Left lung (tissue), 10 donors: ENCODE results near the gene FAM107A. TPM values are rescaled to one million over a fixed set of nuclear protein-coding genes. Genes with fewer than 3 reads are reported as not detected.

Experiments
- ATAC-seq: fragments of 200-7000 bp; cut with Tn5 transposase; one replicate; pipeline ENCODE4 v1.9.1; 2020; ENCODE audit warnings: moderate library complexity
- DNase-seq, 4 donors: peaks; one replicate each; pipeline ENCODE4 v3.0.0-alpha.2; 2013 to 2020
- H3K27ac ChIP-seq, 2 donors: fragments of 200-600 bp; sonication (generic) in 1 of 2; one replicate each; pipeline versions ENCODE4 v1.5.0 to v1.8.0; 2020 to 2021
- H3K27me3 ChIP-seq, 2 donors: fragments of 200-600 bp; sonication (generic) in 1 of 2; one replicate each; pipeline versions ENCODE4 v1.5.0 to v1.8.0; 2020 to 2021
- H3K36me3 ChIP-seq, 2 donors: fragments of 200-600 bp; sonication (generic) in 1 of 2; one replicate each; pipeline versions ENCODE4 v1.5.0 to v1.8.0; 2020 to 2021
- H3K4me1 ChIP-seq, 2 donors: fragments of 200-600 bp; one replicate each; pipeline ENCODE4 v1.8.0; 2021
- H3K4me3 ChIP-seq, 2 donors: fragments of 200-600 bp; sonication (generic) in 1 of 2; one replicate each; pipeline versions ENCODE4 v1.5.0 to v1.8.0; 2020 to 2021; ENCODE audit warnings: mild to moderate bottlenecking in 1 of 2
- H3K9me3 ChIP-seq, 2 donors: fragments of 200-600 bp; sonication (generic) in 1 of 2; one replicate each; pipeline versions ENCODE4 v1.5.0 to v1.8.0; 2020 to 2021
- CTCF ChIP-seq, 2 donors: fragments of 200-600 bp; sonication (generic) in 1 of 2; IDR thresholded peaks; one replicate each; pipeline versions ENCODE4 v1.5.0 to v1.8.0; 2021; ENCODE audit warnings: antibody characterized with exemption in 2 of 2
- intact Hi-C, 2 donors: fragments of 100-400 bp; cut with DNase I; formaldehyde crosslinking; loops; one replicate each; pipeline versions ENCODE4 v1.11.2 to v1.14.2; 2022
- polyA plus RNA-seq, 6 donors: library from polyadenylated mRNA; unstranded; fragments of 120-200 nt; gene quantifications; one replicate each; pipeline ENCODE4 v1.2.1, GENCODE V29; 2013; ENCODE audit not compliant: insufficient read length in 6 of 6
- total RNA-seq, 2 donors: library from RNA; stranded (reverse); fragmentation: NEBNext Ultra II Directional; extraction: Animal tissue kit (Norgen Biotek cat#: 25700); gene quantifications; one replicate each; pipeline ENCODE4 v1.2.1, GENCODE V29; 2021
- donor health status: DM: no; HTN: yes; CAD: no.
- donor health status: DM: no; HTN: no; CAD: no.

FAM107A gene
- total and polyA plus RNA-seq, 8 donors: 0.69 to 46.5 (median 1.3) TPM

GRCh38 chr3:58519668-58520402 lies 57.4 kb downstream of the FAM107A start:
- Histone ChIP-seq H3K36me3 (peaks cover 0 to 4% of the 10 kb centered on the region in 2 donors), H3K9me3 (no peaks in the 10 kb centered on the region), H3K4me3 (no peak overlapping the region), H3K27ac (no peak overlapping the region), H3K27me3 (no peaks in the 10 kb centered on the region), H3K4me1 (no peaks in the 10 kb centered on the region)
- ATAC-seq (no peak), DNase-seq (no peak)
- intact Hi-C loops: no loop called here
- TF ChIP-seq CTCF (IDR thresholded peaks at IDR 0.05): no peak

- intact Hi-C loops: no loop called here
- peaks cover 0 to 4% of the 10 kb centered on the region in 2 donors for H3K36me3 ChIP-seq
- ATAC-seq: no peak
- no peak overlapping the region for H3K27ac ChIP-seq
- H3K9me3 ChIP-seq: no peaks in the 10 kb centered on the region
- H3K4me1 ChIP-seq: no peaks in the 10 kb centered on the region
- no peak for TF ChIP-seq CTCF (IDR thresholded peaks at IDR 0.05)
- H3K4me3 ChIP-seq: no peak overlapping the region
- no peaks in the 10 kb centered on the region for H3K27me3 ChIP-seq
- no peak for DNase-seq
Observed at GRCh38 chr3:58518291-58518789, 58.9 kb downstream of the FAM107A start.

GRCh38 chr3:58514405-58514804 lies 62.8 kb downstream of the FAM107A start:
- DNase-seq (no peak), ATAC-seq (no peak)
- no peaks in the 10 kb centered on the region for H3K4me1 ChIP-seq
- H3K36me3 ChIP-seq: peaks cover 0 to 4% of the 10 kb centered on the region in 2 donors
- no peaks in the 10 kb centered on the region for H3K9me3 ChIP-seq
- no peak overlapping the region for H3K4me3 ChIP-seq
- no peak for TF ChIP-seq CTCF (IDR thresholded peaks at IDR 0.05)
- intact Hi-C loops: no loop called here
- H3K27me3 ChIP-seq: no peaks in the 10 kb centered on the region
- no peak overlapping the region for H3K27ac ChIP-seq

Other genes with a start within 250 kb of the FAM107A start
- 10 to 100 TPM; 19.0 to 33.2 TPM for gene PXK, start 244.5 kb downstream of the FAM107A start, total RNA-seq
- gene PXK, start 244.5 kb downstream of the FAM107A start, polyA plus RNA-seq: 10 to 100 TPM; 27.9 to 42.3 (median 36.0) TPM
- 10 to 100 TPM; 55.5 to 57.1 TPM for gene PDHB, start 143.6 kb downstream of the FAM107A start, total RNA-seq
- 10 to 100 TPM; 74.3 to 88.5 (median 83.5) TPM for gene PDHB, start 143.6 kb downstream of the FAM107A start, polyA plus RNA-seq
- 10 to 100 TPM in 1 of 2 donors, 1 to 10 TPM in 1; 8.1 to 10.7 TPM for gene KCTD6, start 85.3 kb downstream of the FAM107A start, total RNA-seq
- 10 to 100 TPM; 15.7 to 19.2 (median 17.8) TPM for gene KCTD6, start 85.3 kb downstream of the FAM107A start, polyA plus RNA-seq
- 10 to 100 TPM in 1 of 2 donors, 1 to 10 TPM in 1; 9.8 to 31.0 TPM for gene ACOX2, start 40.2 kb downstream of the FAM107A start, total RNA-seq
- 10 to 100 TPM; 39.2 to 58.1 (median 47.4) TPM for gene ACOX2, start 40.2 kb downstream of the FAM107A start, polyA plus RNA-seq
- gene FAM3D, start 89.4 kb upstream of the FAM107A start, total RNA-seq: 1 to 10 TPM; 1.5 to 3.9 TPM
- 1 to 10 TPM; 2.2 to 4.4 (median 3.5) TPM for gene FAM3D, start 89.4 kb upstream of the FAM107A start, polyA plus RNA-seq